Retinal pigment epithelial cell (primary cell): ENCODE data around the gene DBX1.

Experiments used
- DNase-seq: peaks from one replicate; pipeline ENCODE4 v3.0.0-alpha.2; 2010; ENCODE audit warnings: low read depth
- H3K4me3 ChIP-seq: 2 replicates; pipeline ENCODE4 v1.5.1; 2011; ENCODE audit warnings: mild to moderate bottlenecking, low read length, control low read depth, moderate library complexity
- CTCF ChIP-seq: conservative IDR thresholded peaks from 2 replicates; pipeline ENCODE4 v1.5.1; 2011; ENCODE audit warnings: low read depth, low read length, control low read depth, inconsistent platforms

The DBX1 gene

GRCh38 chr11:20112291-20113148 lies 47.8 kb downstream of the DBX1 start:
- no peak for TF ChIP-seq CTCF
- DNase-seq: peak; percentile 98
- no peak overlapping the region for H3K4me3 ChIP-seq

GRCh38 chr11:20111871-20112270 lies 48.4 kb downstream of the DBX1 start:
- DNase-seq: no peak
- TF ChIP-seq CTCF: no peak
- H3K4me3 ChIP-seq: no peak overlapping the region

- no peak for DNase-seq
- TF ChIP-seq CTCF: peak; percentile 95
- H3K4me3 ChIP-seq: no peak overlapping the region
These were observed 49.2 kb downstream of the DBX1 start for GRCh38 chr11:20110908-20111669.

GRCh38 chr11:20109731-20110445 lies 50.4 kb downstream of the DBX1 start:
- H3K4me3 ChIP-seq: no peak overlapping the region
- TF ChIP-seq CTCF: no peak
- no peak for DNase-seq
